B cell (primary cell): ENCODE measurements around the gene PARVA. TPM values are rescaled to one million over a fixed set of nuclear protein-coding genes. Genes with fewer than 3 reads are reported as not detected.

Experiments used
- ATAC-seq: fragments of 200-7000 bp; cut with Tn5 transposase; one replicate; pipeline ENCODE4 v1.10.0; 2021; ENCODE audit warnings: low read depth, mild to moderate bottlenecking, moderate number of reproducible peaks, moderate library complexity
- CTCF ChIA-PET: fragments of 350-600 bp; sonication (Branson Sonifier 250); formaldehyde crosslinking; loops from one replicate; lab custom pipeline; 2021; ENCODE audit warnings: antibody characterized with exemption, inconsistent platforms; lab: Charles Lee
- POLR2A ChIA-PET: fragments of 350-600 bp; sonication (Branson Sonifier 250); formaldehyde crosslinking; loops from one replicate; lab custom pipeline; 2021; ENCODE audit warnings: antibody characterized with exemption; lab: Charles Lee
- DNase-seq: peaks from one replicate; pipeline ENCODE4 v3.0.0; 2013
- H2AFZ ChIP-seq: 2 replicates; pipeline ENCODE4 v1.6.1; 2012; ENCODE audit warnings: mild to moderate bottlenecking, low read depth, low read length; ENCODE audit not compliant: insufficient read depth, poor library complexity, severe bottlenecking
- H3K27ac ChIP-seq, 2 donors: 1 replicate in 1 of 2; 2 replicates in 1 of 2; pipeline ENCODE4 v1.5.1; 2012 to 2013; ENCODE audit warnings: low read length in 2 of 2, mild to moderate bottlenecking in 2 of 2, moderate library complexity in 1 of 2
- H3K27me3 ChIP-seq, 4 experiments: fragments of 200-600 bp in 1 of 4; sonication (generic) in 1 of 4; replicated peaks in 1 of 4; 1 replicate in 2 of 4; 2 replicates in 2 of 4; pipeline versions ENCODE4 v1.6.1 to v1.7.0; 2013 to 2016; ENCODE audit warnings: low read length in 3 of 4, mild to moderate bottlenecking in 2 of 4, mixed read lengths in 1 of 4, moderate library complexity in 1 of 4; ENCODE audit not compliant: insufficient read depth in 4 of 4, control insufficient read depth in 3 of 4; ENCODE audit errors: control extremely low read depth in 1 of 4
- H3K36me3 ChIP-seq, 2 experiments: replicated peaks in 1 of 2; 1 replicate in 1 of 2; 2 replicates in 1 of 2; pipeline versions ENCODE4 v1.6.1 to v1.7.1; 2013; ENCODE audit warnings: low read length in 1 of 2; ENCODE audit not compliant: insufficient read depth in 2 of 2, control insufficient read depth in 1 of 2; ENCODE audit errors: control extremely low read depth in 1 of 2, extremely low read depth in 1 of 2
- H3K4me1 ChIP-seq, 2 donors: fragments of 200-600 bp in 1 of 2; sonication (generic) in 1 of 2; 1 replicate in 1 of 2; 2 replicates in 1 of 2; pipeline versions ENCODE4 v1.5.1 to v1.6.1; 2013 to 2017; ENCODE audit warnings: low read length in 2 of 2; ENCODE audit not compliant: control insufficient read depth in 2 of 2, insufficient read depth in 2 of 2
- H3K4me2 ChIP-seq: replicated peaks from 2 replicates; pipeline ENCODE3; 2012; ENCODE audit warnings: mild to moderate bottlenecking, low read depth, low read length; ENCODE audit not compliant: poor library complexity, severe bottlenecking
- H3K4me3 ChIP-seq, 5 experiments: fragments of 200-600 bp in 1 of 5; sonication (generic) in 1 of 5; 1 replicate in 3 of 5; 2 replicates in 2 of 5; pipeline versions ENCODE4 v1.5.1 to v1.7.0; 2011 to 2016; ENCODE audit warnings: low read length in 4 of 5, mild to moderate bottlenecking in 4 of 5, low read depth in 2 of 5, control low read depth in 1 of 5, moderate library complexity in 1 of 5; ENCODE audit not compliant: insufficient read depth in 1 of 5; ENCODE audit errors: control extremely low read depth in 1 of 5, extremely low read depth in 1 of 5
- H3K79me2 ChIP-seq: fragments of 200-600 bp; sonication (generic); one replicate; pipeline ENCODE4 v1.6.0; 2016; ENCODE audit warnings: low read length; ENCODE audit not compliant: control insufficient read depth, insufficient read depth
- H3K9ac ChIP-seq: fragments of 200-600 bp; sonication (generic); 2 replicates; pipeline ENCODE4 v1.6.1; 2017; ENCODE audit warnings: mild to moderate bottlenecking, low read length, moderate library complexity
- H3K9me3 ChIP-seq, 3 donors: one replicate each; pipeline versions ENCODE4 v1.6.1 to v1.7.1; 2013; ENCODE audit warnings: low read length in 2 of 3; ENCODE audit not compliant: control insufficient read depth in 2 of 3, insufficient read depth in 1 of 3; ENCODE audit errors: control extremely low read depth in 1 of 3
- H4K20me1 ChIP-seq: 2 replicates; pipeline ENCODE4 v1.6.0; 2012; ENCODE audit warnings: mild to moderate bottlenecking, low read length; ENCODE audit not compliant: insufficient read depth, control insufficient read depth, poor library complexity, severe bottlenecking
- H3K27ac Mint-ChIP-seq: one replicate; pipeline ENCODE4 v1.8.0; 2021; ENCODE audit warnings: mixed read lengths
- H3K27me3 Mint-ChIP-seq: one replicate; pipeline ENCODE4 v1.8.0; 2021; ENCODE audit warnings: mixed read lengths
- H3K4me1 Mint-ChIP-seq: one replicate; pipeline ENCODE4 v1.8.0; 2021; ENCODE audit warnings: mixed read lengths
- H3K4me3 Mint-ChIP-seq: one replicate; pipeline ENCODE4 v1.8.0; 2021; ENCODE audit warnings: mixed read lengths
- H3K9me3 Mint-ChIP-seq: one replicate; pipeline ENCODE4 v1.8.0; 2022; ENCODE audit warnings: mixed read lengths; ENCODE audit not compliant: insufficient read depth
- EZH2 ChIP-seq: IDR thresholded peaks from 2 replicates; pipeline ENCODE4 v1.6.1; 2012; ENCODE audit warnings: borderline replicate concordance, low read depth, mild to moderate bottlenecking, moderate library complexity, low read length; ENCODE audit not compliant: insufficient read depth, poor library complexity, severe bottlenecking
- WGBS: methylation state at CpG from one replicate; pipeline ENCODE4 v1.1.5; 2013; ENCODE audit warnings: missing lambda C conversion rate; ENCODE audit not compliant: insufficient coverage; 5-methylcytosine and 5-hydroxymethylcytosine counted together
- intact Hi-C: fragments of 100-400 bp; cut with micrococcal nuclease; formaldehyde crosslinking; loops from one replicate; pipeline ENCODE4 v1.10.0; 2022
- polyA plus RNA-seq: library from polyadenylated mRNA; depleted of rRNA; stranded (reverse); fragments of >200 nt; gene quantifications from 2 replicates; pipeline ENCODE4 v1.2.3, GENCODE V29; 2012
- total RNA-seq, 2 donors: library from RNA; stranded (reverse); fragments of 120-200 nt in 1 of 2; gene quantifications; 1 replicate in 1 of 2; 2 replicates in 1 of 2; pipeline versions ENCODE4 v1.2.3 to v1.2.4, GENCODE V29; 2013 to 2022
- TF ChIP-seq, protein P1 (sequence below): fragments of 200-600 bp; IDR thresholded peaks from one replicate; pipeline ENCODE4 v1.8.0; 2022; ENCODE audit warnings: antibody characterized with exemption, mild to moderate bottlenecking

Gene PARVA
- total and polyA plus RNA-seq, 2 donors (not counting 1 experiment from before 2014, with no cell fraction given) = not detected

DNA sequence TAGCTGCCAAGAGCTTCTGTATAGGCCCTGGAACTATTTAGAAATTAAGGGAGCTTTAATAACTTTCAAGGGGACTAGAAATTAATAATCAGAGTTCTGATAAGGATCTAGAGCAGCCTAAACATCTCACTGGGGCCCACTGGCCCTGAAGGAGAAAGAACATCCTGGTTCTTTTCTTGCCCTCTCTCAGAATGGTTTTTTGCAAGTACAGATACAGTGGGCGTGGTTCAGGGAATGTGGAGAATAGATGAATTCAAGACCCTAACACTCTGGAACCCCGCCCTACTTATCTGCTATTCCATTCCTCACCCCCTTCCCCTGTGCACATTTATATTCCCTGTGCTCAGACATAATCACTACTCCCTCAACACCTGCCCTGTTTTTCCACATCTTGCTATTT lies 90.2 kb downstream of the PARVA start:
- Histone ChIP-seq H3K79me2 (no peaks in the 10 kb centered on the region), H3K9ac (no peak overlapping the region), H3K27ac (no peak overlapping the region), H3K4me1 (no peaks in the 10 kb centered on the region), H3K36me3 (no peaks in the 10 kb centered on the region), H3K27me3 (no peaks in the 10 kb centered on the region), H3K9me3 (no peaks in the 10 kb centered on the region), H4K20me1 (no peaks in the 10 kb centered on the region), H3K4me3 (no peak overlapping the region), H2AFZ (no peak overlapping the region), H3K4me2 (no peak overlapping the region)
- ATAC-seq (no peak), DNase-seq (no peak)
- ChIA-PET CTCF (no interaction called here), POLR2A (no interaction called here)
- H3K27ac Mint-ChIP-seq = no peak overlapping the region
- H3K4me1 Mint-ChIP-seq = no peaks in the 10 kb centered on the region
- TF ChIP-seq, protein P1, sequence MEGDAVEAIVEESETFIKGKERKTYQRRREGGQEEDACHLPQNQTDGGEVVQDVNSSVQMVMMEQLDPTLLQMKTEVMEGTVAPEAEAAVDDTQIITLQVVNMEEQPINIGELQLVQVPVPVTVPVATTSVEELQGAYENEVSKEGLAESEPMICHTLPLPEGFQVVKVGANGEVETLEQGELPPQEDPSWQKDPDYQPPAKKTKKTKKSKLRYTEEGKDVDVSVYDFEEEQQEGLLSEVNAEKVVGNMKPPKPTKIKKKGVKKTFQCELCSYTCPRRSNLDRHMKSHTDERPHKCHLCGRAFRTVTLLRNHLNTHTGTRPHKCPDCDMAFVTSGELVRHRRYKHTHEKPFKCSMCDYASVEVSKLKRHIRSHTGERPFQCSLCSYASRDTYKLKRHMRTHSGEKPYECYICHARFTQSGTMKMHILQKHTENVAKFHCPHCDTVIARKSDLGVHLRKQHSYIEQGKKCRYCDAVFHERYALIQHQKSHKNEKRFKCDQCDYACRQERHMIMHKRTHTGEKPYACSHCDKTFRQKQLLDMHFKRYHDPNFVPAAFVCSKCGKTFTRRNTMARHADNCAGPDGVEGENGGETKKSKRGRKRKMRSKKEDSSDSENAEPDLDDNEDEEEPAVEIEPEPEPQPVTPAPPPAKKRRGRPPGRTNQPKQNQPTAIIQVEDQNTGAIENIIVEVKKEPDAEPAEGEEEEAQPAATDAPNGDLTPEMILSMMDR = no peak
- no peak for TF ChIP-seq EZH2
- no peak overlapping the region for H3K4me3 Mint-ChIP-seq
- no CpG with 5 or more reads among the region's 2 CpGs for WGBS
- H3K9me3 Mint-ChIP-seq = peaks cover 4% of the 10 kb centered on the region
- intact Hi-C loops = no loop called here
- peaks cover 9% of the 10 kb centered on the region for H3K27me3 Mint-ChIP-seq

DNA sequence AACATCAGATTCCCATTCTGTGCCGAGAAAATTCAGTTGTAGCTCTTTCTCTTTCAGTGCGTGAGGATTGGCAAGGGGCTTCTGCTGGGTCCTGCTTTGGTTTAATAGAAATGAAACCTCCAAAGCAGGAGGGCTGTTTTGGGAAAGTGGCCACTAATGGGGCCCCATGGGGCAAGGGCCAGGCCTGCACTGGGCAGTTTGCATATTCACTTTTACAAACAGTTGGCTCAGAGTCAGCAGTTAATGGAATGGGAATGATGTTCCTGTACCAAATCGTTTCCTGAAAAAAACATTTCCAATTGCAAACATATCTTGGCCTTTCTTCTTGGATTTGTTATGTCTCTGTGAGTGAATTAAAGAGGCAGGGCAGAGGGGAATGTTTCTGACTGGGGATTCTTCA lies 92.1 kb downstream of the PARVA start:
- Mint-ChIP-seq H3K27ac (no peak overlapping the region), H3K4me3 (no peak overlapping the region), H3K4me1 (no peaks in the 10 kb centered on the region), H3K27me3 (peaks cover 12% of the 10 kb centered on the region), H3K9me3 (peaks cover under 1% of the 10 kb centered on the region)
- ATAC-seq (no peak), DNase-seq (no peak)
- H3K79me2 ChIP-seq = no peaks in the 10 kb centered on the region
- H3K4me1 ChIP-seq = no peaks in the 10 kb centered on the region
- TF ChIP-seq, protein P1 = no peak
- no peak for TF ChIP-seq EZH2
- 100% methylated on average over 1 of the region's 3 CpGs for WGBS
- ChIA-PET POLR2A (no interaction called here), CTCF (no interaction called here)
- H3K27ac ChIP-seq = no peak overlapping the region
- H3K36me3 ChIP-seq = no peaks in the 10 kb centered on the region
- no peak overlapping the region for H3K4me2 ChIP-seq
- H3K9ac ChIP-seq = no peak overlapping the region
- no peaks in the 10 kb centered on the region for H4K20me1 ChIP-seq
- no peak overlapping the region for H2AFZ ChIP-seq
- intact Hi-C loops = no loop called here
- H3K4me3 ChIP-seq = no peak overlapping the region
- H3K27me3 ChIP-seq = no peaks in the 10 kb centered on the region
- H3K9me3 ChIP-seq = no peaks in the 10 kb centered on the region
